ENCODE measurements around the gene TMEM41A.
A peak's percentile ranks its signal among the peaks of the same experiment; 100 is the strongest.

TMEM41A gene

GRCh38 chr3:185498503-185499396, at the start of gene TMEM41A:
Gene TMEM41A, minus strand, starts transcription at chr3:185499035. Its CDS starts 74 bp downstream, at chr3:185498961.
- DNase-seq: peak; percentile 87

- DNase-seq: no peak
Observed at GRCh38 chr3:185540695-185541094, 41.9 kb upstream of the TMEM41A start.

GRCh38 chr3:185539934-185540333, 41.1 kb upstream of the TMEM41A start:
- DNase-seq: no peak

- peak; percentile 49 for DNase-seq
Observed at GRCh38 chr3:185537369-185537970, 38.6 kb upstream of the TMEM41A start.

GRCh38 chr3:185534511-185534910, 35.7 kb upstream of the TMEM41A start:
- DNase-seq: no peak

- DNase-seq: no peak
Observed at GRCh38 chr3:185532901-185533300, 34.1 kb upstream of the TMEM41A start.

GRCh38 chr3:185530856-185531255, 32.0 kb upstream of the TMEM41A start:
- DNase-seq: no peak

GRCh38 chr3:185528532-185528931, 29.7 kb upstream of the TMEM41A start:
- DNase-seq: no peak

GRCh38 chr3:185527364-185527763, 28.5 kb upstream of the TMEM41A start:
- DNase-seq: no peak

GRCh38 chr3:185526349-185526951, 27.6 kb upstream of the TMEM41A start:
- DNase-seq: no peak

- DNase-seq: no peak
Observed at GRCh38 chr3:185521349-185522138, 22.7 kb upstream of the TMEM41A start.

GRCh38 chr3:185519021-185519420, 20.2 kb upstream of the TMEM41A start:
- DNase-seq: no peak

GRCh38 chr3:185517387-185518130, 18.7 kb upstream of the TMEM41A start:
- DNase-seq: no peak

- no peak for DNase-seq
Observed at GRCh38 chr3:185511711-185512110, 12.9 kb upstream of the TMEM41A start.

- DNase-seq: no peak
Observed at GRCh38 chr3:185508335-185508991, 9.6 kb upstream of the TMEM41A start.

GRCh38 chr3:185507883-185508282, 9.0 kb upstream of the TMEM41A start:
- no peak for DNase-seq

GRCh38 chr3:185504636-185505035, 5.8 kb upstream of the TMEM41A start:
- no peak for DNase-seq

GRCh38 chr3:185503521-185503920, 4.7 kb upstream of the TMEM41A start:
- no peak for DNase-seq

- DNase-seq: no peak
Observed at GRCh38 chr3:185502987-185503386, 4.2 kb upstream of the TMEM41A start.

GRCh38 chr3:185490241-185490640, 8.6 kb downstream of the TMEM41A start:
- DNase-seq: no peak

- no peak for DNase-seq
Observed at GRCh38 chr3:185489462-185489861, 9.4 kb downstream of the TMEM41A start.

- DNase-seq: no peak
Observed at GRCh38 chr3:185488465-185488864, 10.4 kb downstream of the TMEM41A start.

Measured in CD4-positive, alpha-beta T cell treated with Interleukin-15 for 1 hour (primary cell).